Fibroblast of gingiva (primary cell): ENCODE data around the gene MAB21L3.
A peak's percentile ranks its signal among the peaks of the same experiment; 100 is the strongest.
"Not testable (repeated sequence)": the region's sequence is repeated elsewhere in the genome, so short reads cannot be mapped to it uniquely, and the experiment has no call there.

ENCODE experiments used
- DNase-seq: peaks from one replicate; pipeline ENCODE4 v3.0.0-alpha.2; 2011; ENCODE audit warnings: low read depth

Gene MAB21L3

GRCh38 chr1:116138277-116138792, 27.1 kb downstream of the MAB21L3 start:
- DNase-seq, result no peak

GRCh38 chr1:116139592-116140134, 28.5 kb downstream of the MAB21L3 start:
- no peak for DNase-seq

GRCh38 chr1:116144151-116144550, 33.0 kb downstream of the MAB21L3 start:
- no peak for DNase-seq

- not testable (repeated sequence) for DNase-seq
Observed at GRCh38 chr1:116146447-116147113, 35.4 kb downstream of the MAB21L3 start.

GRCh38 chr1:116147114-116147510, 35.9 kb downstream of the MAB21L3 start:
- DNase-seq, result no peak

GRCh38 chr1:116147972-116148371, 36.8 kb downstream of the MAB21L3 start:
- DNase-seq, result no peak

- no peak for DNase-seq
Observed at GRCh38 chr1:116148967-116149366, 37.8 kb downstream of the MAB21L3 start.

- no peak for DNase-seq
Observed at GRCh38 chr1:116150368-116150767, 39.2 kb downstream of the MAB21L3 start.

GRCh38 chr1:116151739-116152576, 40.8 kb downstream of the MAB21L3 start:
- peak; percentile 62 for DNase-seq

GRCh38 chr1:116152577-116152943, 41.4 kb downstream of the MAB21L3 start:
- DNase-seq, result no peak

- DNase-seq, result no peak
Observed at GRCh38 chr1:116152950-116153691, 41.9 kb downstream of the MAB21L3 start.

- no peak for DNase-seq
Observed at GRCh38 chr1:116153692-116154031, 42.5 kb downstream of the MAB21L3 start.

- no peak for DNase-seq
Observed at GRCh38 chr1:116154536-116154935, 43.3 kb downstream of the MAB21L3 start.

GRCh38 chr1:116157096-116157495, 45.9 kb downstream of the MAB21L3 start:
- no peak for DNase-seq

GRCh38 chr1:116159177-116159576, 48.0 kb downstream of the MAB21L3 start:
- no peak for DNase-seq

- no peak for DNase-seq
Observed at GRCh38 chr1:116159611-116160010, 48.4 kb downstream of the MAB21L3 start.

GRCh38 chr1:116161390-116161789, 50.2 kb downstream of the MAB21L3 start:
- no peak for DNase-seq

- no peak for DNase-seq
Observed at GRCh38 chr1:116161877-116162390, 50.7 kb downstream of the MAB21L3 start.

GRCh38 chr1:116163533-116163932, 52.3 kb downstream of the MAB21L3 start:
- DNase-seq, result no peak

- no peak for DNase-seq
Observed at GRCh38 chr1:116164150-116164549, 53.0 kb downstream of the MAB21L3 start.

GRCh38 chr1:116164604-116165368, 53.6 kb downstream of the MAB21L3 start:
- no peak for DNase-seq
